SJSA1 (cell line): ENCODE results near the gene SOX1. TPM values are rescaled to one million over a fixed set of nuclear protein-coding genes. Genes with fewer than 3 reads are reported as not detected.
A peak's percentile ranks its signal among the peaks of the same experiment; 100 is the strongest.

ENCODE experiments used
- DNase-seq, 2 experiments: peaks; one replicate each; pipeline ENCODE4 v3.0.0-alpha.2; 2015 to 2020; ENCODE audit warnings: low spot score in 2 of 2, low read depth in 1 of 2
- H3K27ac ChIP-seq: fragments of 250-450 bp; sonication (Bioruptor Pico); 2 replicates; pipeline ENCODE4 v1.5.1; 2020; ENCODE audit warnings: mild to moderate bottlenecking, moderate library complexity
- H3K27me3 ChIP-seq: fragments of 250-450 bp; sonication (Bioruptor Pico); replicated peaks from 2 replicates; pipeline ENCODE4 v1.5.1; 2020; ENCODE audit warnings: mild to moderate bottlenecking, moderate library complexity
- H3K36me3 ChIP-seq: fragments of 250-450 bp; sonication (Bioruptor Pico); 2 replicates; pipeline ENCODE4 v1.5.1; 2020; ENCODE audit warnings: mild to moderate bottlenecking
- H3K4me1 ChIP-seq: fragments of 250-450 bp; sonication (Bioruptor Pico); replicated peaks from 2 replicates; pipeline ENCODE4 v1.6.1; 2021; ENCODE audit warnings: mild to moderate bottlenecking
- H3K4me3 ChIP-seq: fragments of 250-450 bp; sonication (Bioruptor Pico); 2 replicates; pipeline ENCODE4 v1.5.1; 2020; ENCODE audit warnings: mild to moderate bottlenecking
- H3K9me3 ChIP-seq: fragments of 250-450 bp; sonication (Bioruptor Pico); replicated peaks from 2 replicates; pipeline ENCODE4 v1.5.1; 2020; ENCODE audit warnings: mild to moderate bottlenecking
- total RNA-seq: library from RNA; depleted of rRNA; stranded (reverse); fragments of >200 nt; shearing (Covaris generic); gene quantifications from 2 replicates; pipeline ENCODE4 v1.2.3, GENCODE V29; 2014; rRNA removed

Gene SOX1
- total RNA-seq: not detected in 2 replicates

- no peak for DNase-seq
- Histone ChIP-seq H3K4me3 (no peak within 1 kb of the TSS), H3K27me3 (peaks cover 61% of the 10 kb centered on the region)
Observed at GRCh38 chr13:112067116-112067741, at the start of gene SOX1. TSS of gene SOX1 (plus strand) at chr13:112067149. CDS start at chr13:112067659, 510 bp downstream.

GRCh38 chr13:112024577-112024976, 42.4 kb upstream of the SOX1 start:
- peaks cover 20% of the 10 kb centered on the region for H3K9me3 ChIP-seq
- peak in 1 of 2 experiments; percentile 13 for DNase-seq

More at GRCh38 chr13:112067116-112067741, at the start of gene SOX1:
- H3K9me3 ChIP-seq: peaks cover 28% of the 10 kb centered on the region
- no peaks in the 10 kb centered on the region for H3K36me3 ChIP-seq
- H3K4me1 ChIP-seq: no peaks in the 10 kb centered on the region
- no peak within 1 kb of the TSS for H3K27ac ChIP-seq

GRCh38 chr13:112027250-112027649, 39.7 kb upstream of the SOX1 start:
- Histone ChIP-seq H3K27ac (no peak overlapping the region), H3K4me3 (no peak overlapping the region), H3K36me3 (no peaks in the 10 kb centered on the region), H3K4me1 (peaks cover 7% of the 10 kb centered on the region), H3K27me3 (peaks cover 83% of the 10 kb centered on the region), H3K9me3 (peaks cover 4% of the 10 kb centered on the region)
- DNase-seq: no peak

More at GRCh38 chr13:112024577-112024976, 42.4 kb upstream of the SOX1 start:
- no peak overlapping the region for H3K4me3 ChIP-seq
- H3K36me3 ChIP-seq: no peaks in the 10 kb centered on the region
- H3K27me3 ChIP-seq: peaks cover 82% of the 10 kb centered on the region
- no peaks in the 10 kb centered on the region for H3K4me1 ChIP-seq
- no peak overlapping the region for H3K27ac ChIP-seq

- DNase-seq: peak in 1 of 2 experiments; percentile 18
- Histone ChIP-seq H3K4me3 (no peak overlapping the region), H3K9me3 (peaks cover 4% of the 10 kb centered on the region), H3K4me1 (peaks cover 13% of the 10 kb centered on the region), H3K36me3 (no peaks in the 10 kb centered on the region), H3K27me3 (peaks cover 83% of the 10 kb centered on the region), H3K27ac (no peak overlapping the region)
Observed at GRCh38 chr13:112028481-112028880, 38.5 kb upstream of the SOX1 start.

- Histone ChIP-seq H3K4me3 (no peak overlapping the region), H3K27ac (no peak overlapping the region), H3K27me3 (peaks cover 76% of the 10 kb centered on the region), H3K36me3 (no peaks in the 10 kb centered on the region), H3K9me3 (peaks cover under 1% of the 10 kb centered on the region), H3K4me1 (peaks cover 13% of the 10 kb centered on the region)
- DNase-seq: no peak
Observed at GRCh38 chr13:112029143-112029542, 37.8 kb upstream of the SOX1 start.

GRCh38 chr13:112032186-112032993, 34.6 kb upstream of the SOX1 start:
- Histone ChIP-seq H3K27me3 (peaks cover 51% of the 10 kb centered on the region), H3K36me3 (no peaks in the 10 kb centered on the region), H3K4me1 (peaks cover 13% of the 10 kb centered on the region), H3K9me3 (no peaks in the 10 kb centered on the region; the same call in 1 of the 2 replicates), H3K27ac (no peak overlapping the region), H3K4me3 (no peak overlapping the region)
- peak; percentile 50 to 80 for DNase-seq

- no peaks in the 10 kb centered on the region for H3K9me3 ChIP-seq
- DNase-seq: no peak
- H3K27me3 ChIP-seq: peaks cover 55% of the 10 kb centered on the region
- H3K27ac ChIP-seq: no peak overlapping the region
- no peak overlapping the region for H3K4me3 ChIP-seq
- peaks cover 13% of the 10 kb centered on the region for H3K4me1 ChIP-seq
- no peaks in the 10 kb centered on the region for H3K36me3 ChIP-seq
Observed at GRCh38 chr13:112034231-112034630, 32.7 kb upstream of the SOX1 start.

GRCh38 chr13:112034846-112035245, 32.1 kb upstream of the SOX1 start:
- H3K27me3 ChIP-seq: peaks cover 50% of the 10 kb centered on the region
- H3K36me3 ChIP-seq: no peaks in the 10 kb centered on the region
- H3K4me1 ChIP-seq: peaks cover 13% of the 10 kb centered on the region
- no peak overlapping the region for H3K27ac ChIP-seq
- H3K4me3 ChIP-seq: no peak overlapping the region
- no peak for DNase-seq
- no peaks in the 10 kb centered on the region for H3K9me3 ChIP-seq

GRCh38 chr13:112042496-112042895, 24.5 kb upstream of the SOX1 start:
- no peaks in the 10 kb centered on the region for H3K36me3 ChIP-seq
- H3K9me3 ChIP-seq: peaks cover 7% of the 10 kb centered on the region; the same call in 1 of the 2 replicates
- no peak overlapping the region for H3K4me3 ChIP-seq
- H3K27ac ChIP-seq: no peak overlapping the region
- H3K27me3 ChIP-seq: peaks cover 24% of the 10 kb centered on the region
- DNase-seq: no peak
- H3K4me1 ChIP-seq: no peaks in the 10 kb centered on the region

GRCh38 chr13:112052213-112052612, 14.7 kb upstream of the SOX1 start:
- no peak overlapping the region for H3K4me3 ChIP-seq
- peaks cover 76% of the 10 kb centered on the region for H3K27me3 ChIP-seq
- DNase-seq: peak in 1 of 2 experiments; percentile 40
- H3K4me1 ChIP-seq: no peaks in the 10 kb centered on the region
- peaks cover 30% of the 10 kb centered on the region for H3K9me3 ChIP-seq
- H3K36me3 ChIP-seq: no peaks in the 10 kb centered on the region
- H3K27ac ChIP-seq: no peak overlapping the region

- Histone ChIP-seq H3K27ac (no peak overlapping the region), H3K4me3 (no peak overlapping the region), H3K36me3 (no peaks in the 10 kb centered on the region), H3K4me1 (no peaks in the 10 kb centered on the region), H3K9me3 (peaks cover 30% of the 10 kb centered on the region), H3K27me3 (peaks cover 82% of the 10 kb centered on the region)
- DNase-seq: peak in 1 of 2 experiments; percentile 42
Observed at GRCh38 chr13:112053167-112053743, 13.7 kb upstream of the SOX1 start.

- H3K4me3 ChIP-seq: no peak overlapping the region
- no peaks in the 10 kb centered on the region for H3K4me1 ChIP-seq
- no peak overlapping the region for H3K27ac ChIP-seq
- no peaks in the 10 kb centered on the region for H3K36me3 ChIP-seq
- peak in 1 of 2 experiments; percentile 42 for DNase-seq
- H3K27me3 ChIP-seq: peaks cover 84% of the 10 kb centered on the region
- peaks cover 30% of the 10 kb centered on the region for H3K9me3 ChIP-seq
Observed at GRCh38 chr13:112053744-112054615, 13.0 kb upstream of the SOX1 start.

GRCh38 chr13:112054616-112055015, 12.3 kb upstream of the SOX1 start:
- Histone ChIP-seq H3K4me3 (no peak overlapping the region), H3K36me3 (no peaks in the 10 kb centered on the region), H3K27me3 (peaks cover 84% of the 10 kb centered on the region), H3K4me1 (no peaks in the 10 kb centered on the region), H3K27ac (no peak overlapping the region), H3K9me3 (peaks cover 30% of the 10 kb centered on the region)
- DNase-seq: no peak
